GM18526 (cell line): ENCODE data around the gene PIGL.
A peak's percentile ranks its signal among the peaks of the same experiment; 100 is the strongest.

ENCODE experiments used
- POLR2A ChIP-seq: IDR thresholded peaks from 3 replicates; pipeline ENCODE4 v1.6.1; 2011; ENCODE audit not compliant: insufficient read length; ENCODE audit errors: extremely low read depth

PIGL gene

DNA sequence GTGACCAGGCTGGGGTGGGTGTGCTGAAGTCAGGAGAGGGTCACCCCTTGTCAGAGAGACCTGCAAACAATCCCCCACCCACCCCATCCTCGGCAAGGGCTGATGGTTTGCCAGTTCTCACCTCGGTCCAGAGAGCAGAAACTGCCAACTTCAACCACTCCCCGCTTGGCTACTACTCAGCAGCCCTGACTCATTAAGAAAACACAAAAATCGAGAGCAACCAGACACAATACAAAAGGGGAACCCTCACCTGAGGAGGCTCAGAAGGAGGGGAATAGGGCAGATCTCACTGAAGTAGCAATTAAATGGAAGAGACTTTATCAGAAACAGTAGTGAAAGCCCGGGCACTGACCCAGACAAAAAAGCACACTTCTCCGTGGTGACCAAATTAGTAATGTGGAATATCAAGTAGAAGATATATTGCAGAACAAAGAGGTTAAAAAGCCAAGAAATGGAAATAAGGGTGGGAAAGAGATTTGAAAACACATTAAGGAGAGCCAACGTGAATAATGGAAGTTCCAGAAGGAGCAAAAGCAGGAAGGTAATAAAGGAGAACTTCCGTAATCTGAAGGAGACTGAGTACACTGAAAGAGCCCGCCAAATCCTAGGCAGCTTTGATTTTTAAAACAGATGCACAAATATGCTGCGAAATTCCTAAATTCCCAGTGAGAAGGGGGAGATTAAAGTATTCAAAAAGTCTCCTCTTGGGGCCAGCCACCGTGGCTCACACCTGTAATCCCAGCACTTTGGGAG lies 112.7 kb downstream of the PIGL start:
- TF ChIP-seq POLR2A: no peak

- no peak for TF ChIP-seq POLR2A
Observed at GRCh38 chr17:16338391-16338790, 121.4 kb downstream of the PIGL start.

DNA sequence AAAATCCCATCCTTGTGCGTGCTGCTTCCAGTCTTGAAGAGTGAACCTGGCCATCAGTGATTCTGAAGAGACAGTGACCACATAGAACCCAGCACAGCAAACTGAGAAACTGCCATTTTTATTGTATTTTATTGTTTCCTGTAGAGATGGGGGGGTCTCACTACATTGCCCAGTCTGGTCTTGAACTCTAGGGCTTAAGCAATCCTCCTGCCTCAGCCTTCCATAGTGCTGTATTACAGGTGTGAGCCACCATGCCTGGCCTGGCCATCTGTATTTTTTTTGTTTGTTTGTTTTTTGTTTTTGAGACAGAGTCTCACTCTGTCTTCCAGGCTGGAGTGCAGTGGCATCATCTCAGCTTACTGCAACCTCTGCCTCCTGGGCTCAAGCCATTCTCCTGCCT lies 122.4 kb downstream of the PIGL start:
- no peak for TF ChIP-seq POLR2A

GRCh38 chr17:16339959-16340358 lies 122.9 kb downstream of the PIGL start:
- no peak for TF ChIP-seq POLR2A

DNA sequence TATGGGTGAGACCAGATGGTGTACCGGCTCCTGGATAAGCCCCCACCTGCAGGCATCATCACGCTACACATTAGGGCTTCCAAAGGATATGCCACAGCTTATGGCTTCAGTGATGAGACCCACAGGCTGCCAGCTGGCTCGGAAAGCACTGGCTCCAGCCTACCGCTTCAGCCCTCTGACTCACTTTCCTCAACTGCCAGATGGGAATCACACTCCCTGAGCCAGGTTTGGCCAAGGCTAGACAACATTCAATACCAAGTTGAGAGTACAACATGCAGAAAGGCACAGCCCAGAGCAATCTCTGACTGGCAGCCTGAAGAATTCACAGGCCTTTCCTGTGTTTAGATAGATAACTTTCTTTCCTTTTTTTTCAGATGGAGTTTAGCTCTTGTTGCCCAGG lies 126.0 kb downstream of the PIGL start:
- no peak for TF ChIP-seq POLR2A

- TF ChIP-seq POLR2A: no peak
Observed at GRCh38 chr17:16343569-16343968, 126.6 kb downstream of the PIGL start.

GRCh38 chr17:16345565-16345964 lies 128.6 kb downstream of the PIGL start:
- no peak for TF ChIP-seq POLR2A

GRCh38 chr17:16346721-16347271 lies 129.8 kb downstream of the PIGL start:
- no peak for TF ChIP-seq POLR2A

DNA sequence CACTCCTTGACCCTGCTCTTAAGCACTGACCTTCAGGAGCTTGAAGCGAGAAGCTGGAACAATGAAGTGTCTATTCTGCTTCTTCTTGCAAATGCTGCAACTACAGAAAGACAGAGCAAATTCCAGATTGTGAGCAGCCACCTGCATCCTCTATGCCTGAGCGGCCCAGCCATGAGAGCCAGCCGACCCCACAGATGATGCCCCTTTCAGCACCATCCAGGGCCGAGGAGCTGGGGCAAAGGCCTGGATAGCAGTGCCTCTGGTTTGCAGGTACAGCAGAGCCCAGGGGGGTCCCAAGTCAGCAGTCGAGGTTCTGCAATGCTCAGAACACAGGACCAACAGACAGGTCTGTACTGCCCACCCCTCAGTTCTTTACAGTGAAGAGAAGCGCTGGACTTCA lies 131.6 kb downstream of the PIGL start:
- no peak for TF ChIP-seq POLR2A

GRCh38 chr17:16349431-16349830 lies 132.4 kb downstream of the PIGL start:
- TF ChIP-seq POLR2A: no peak

DNA sequence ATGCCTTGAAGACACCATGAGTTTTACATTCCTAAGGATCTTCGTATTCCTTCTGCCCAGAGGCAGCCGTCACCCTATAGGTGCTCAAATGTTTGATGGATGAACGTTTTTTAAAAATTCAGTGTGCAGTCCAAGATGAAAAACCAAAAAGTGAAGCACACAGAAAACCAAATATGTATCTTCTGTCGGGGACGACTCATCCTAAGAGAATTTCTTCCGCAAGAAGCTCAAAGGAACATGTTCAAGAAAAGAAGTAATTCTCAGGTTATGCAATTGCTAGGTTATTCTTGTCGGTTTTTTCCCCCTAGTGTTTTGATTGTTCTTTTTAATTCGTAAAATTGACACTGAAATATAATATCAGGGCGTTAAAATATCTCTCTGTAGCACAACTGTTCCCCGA lies 134.8 kb downstream of the PIGL start:
- no peak for TF ChIP-seq POLR2A

GRCh38 chr17:16352303-16352666 lies 135.3 kb downstream of the PIGL start:
- TF ChIP-seq POLR2A: no peak

DNA sequence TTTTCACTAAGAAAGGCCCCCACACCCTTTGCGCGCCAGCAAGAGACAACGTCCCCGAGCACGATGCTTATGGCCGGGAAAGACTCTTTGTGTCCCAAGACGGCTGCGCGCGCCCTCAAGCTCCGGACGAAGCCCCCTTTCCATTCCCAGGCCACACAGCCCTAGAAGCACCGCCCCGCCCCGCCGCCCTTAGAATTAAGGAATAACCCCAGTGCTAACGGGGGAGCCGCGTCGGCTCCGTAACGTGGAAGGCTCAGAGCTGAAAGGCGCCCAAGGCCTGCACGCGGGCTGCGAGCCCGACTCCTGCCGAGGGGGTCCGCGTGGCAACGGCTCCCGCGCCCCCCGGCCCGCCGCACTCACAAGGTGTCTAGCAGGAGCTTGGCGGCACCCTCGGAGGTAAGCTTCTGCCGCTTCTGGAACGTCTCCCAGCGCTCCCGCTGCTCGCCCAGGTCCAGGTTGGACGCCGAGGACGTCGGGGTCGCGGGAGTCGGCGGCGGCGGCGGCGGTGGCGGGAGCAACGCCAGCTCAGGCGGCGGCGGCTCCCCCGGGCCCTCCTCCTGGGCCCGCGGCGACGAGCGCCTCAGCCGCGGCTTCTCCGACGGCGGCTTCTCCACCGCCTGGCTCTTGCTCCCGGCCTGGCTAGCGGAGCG lies 135.8 kb downstream of the PIGL start:
- TF ChIP-seq POLR2A: no peak

DNA sequence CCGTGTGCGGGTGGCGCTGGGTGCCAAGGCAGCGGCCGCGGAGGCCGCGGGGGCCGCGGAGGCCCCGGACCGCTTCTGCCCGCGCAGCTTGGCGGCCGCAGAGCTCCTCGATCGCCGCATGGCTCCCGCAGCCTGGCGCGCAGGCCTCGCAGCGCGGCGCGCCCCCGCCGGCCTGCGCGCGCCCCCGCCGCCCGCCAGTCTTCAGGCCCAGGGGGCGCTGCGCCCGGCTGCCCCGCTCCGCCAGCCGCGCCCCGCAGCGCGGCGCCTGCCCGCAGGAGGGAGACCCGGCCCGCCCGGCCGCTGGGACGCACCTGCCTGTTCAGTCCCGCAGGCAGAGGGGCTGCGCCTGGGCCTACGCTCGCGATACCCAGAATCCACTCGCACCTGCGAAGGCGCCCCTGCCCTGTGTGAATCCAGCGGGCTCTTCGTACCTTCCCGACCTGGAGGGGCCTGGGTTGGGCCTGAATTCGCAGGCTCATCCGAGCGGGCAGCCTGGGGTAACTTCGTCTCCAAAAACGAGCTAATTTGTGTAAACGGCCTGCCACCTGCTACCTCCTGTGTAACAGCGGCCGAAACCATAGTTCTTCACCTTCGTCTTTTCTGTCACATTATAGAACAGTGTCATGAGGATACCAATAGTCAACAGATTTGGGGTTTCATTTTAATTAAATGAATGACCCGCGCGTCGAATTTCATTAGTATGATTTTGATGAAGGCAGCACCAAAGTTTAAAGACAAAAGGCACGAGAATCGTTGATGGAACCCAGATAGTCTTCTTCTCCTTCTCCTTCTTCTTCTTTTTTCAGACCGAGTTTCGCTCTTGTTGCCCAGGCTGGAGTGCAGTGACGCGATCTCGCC lies 136.5 kb downstream of the PIGL start, which contains the start of gene CENPV:
TSS of gene CENPV (minus strand) at position 153 of the 858 bp plus-strand sequence. CDS start at position 120, 33 bp downstream.
- TF ChIP-seq POLR2A: peak; percentile 71

DNA sequence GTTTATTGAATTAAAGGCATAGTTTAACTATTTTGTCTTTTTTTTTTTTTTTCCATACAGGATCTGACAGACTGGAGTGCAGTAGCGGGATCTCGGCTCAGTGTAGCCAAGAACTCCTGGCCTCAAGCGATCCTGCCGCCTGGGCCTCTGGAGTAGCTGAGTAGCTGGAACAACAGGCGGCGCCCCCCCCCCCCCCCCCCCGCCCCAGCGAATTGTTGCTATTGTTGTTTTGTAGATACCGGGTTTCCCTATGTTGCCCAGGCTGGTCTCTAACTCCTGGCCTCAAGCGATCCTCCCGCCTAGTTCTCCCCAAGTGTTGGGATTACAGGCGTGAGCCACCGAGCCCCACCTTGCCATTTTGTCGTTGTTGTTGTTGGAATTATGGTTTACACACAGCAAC lies 137.6 kb downstream of the PIGL start:
- no peak for TF ChIP-seq POLR2A
